RWPE2 (cell line): ENCODE measurements around the gene CPA4.
A peak's percentile ranks its signal among the peaks of the same experiment; 100 is the strongest.

Experiments
- ATAC-seq: fragments of 200-7000 bp; cut with Tn5 transposase; 3 replicates; pipeline ENCODE4 v1.9.1; 2021; ENCODE audit warnings: low read depth
- DNase-seq: peaks from one replicate; pipeline ENCODE4 v3.0.0-alpha.2; 2020; ENCODE audit warnings: low spot score
- H3K27ac ChIP-seq: fragments of 450-650 bp; 2 replicates; pipeline ENCODE4 v1.5.1; 2017; ENCODE audit warnings: mild to moderate bottlenecking; ENCODE audit not compliant: poor library complexity, severe bottlenecking
- H3K27me3 ChIP-seq: fragments of 250-450 bp; sonication (Bioruptor Pico); 2 replicates; pipeline ENCODE4 v1.5.1; 2021; ENCODE audit warnings: mild to moderate bottlenecking, moderate library complexity; ENCODE audit not compliant: insufficient read depth, poor library complexity, severe bottlenecking
- H3K36me3 ChIP-seq: fragments of 250-450 bp; sonication (Bioruptor Pico); 2 replicates; pipeline ENCODE4 v1.5.1; 2020; ENCODE audit warnings: low read depth, mild to moderate bottlenecking, moderate library complexity
- H3K4me1 ChIP-seq: fragments of 250-450 bp; sonication (Bioruptor Pico); 2 replicates; pipeline ENCODE4 v1.5.1; 2021; ENCODE audit warnings: mild to moderate bottlenecking, moderate library complexity; ENCODE audit not compliant: insufficient read depth, poor library complexity, severe bottlenecking
- H3K4me3 ChIP-seq: fragments of 250-450 bp; sonication (Bioruptor Pico); 2 replicates; pipeline ENCODE4 v1.5.1; 2021; ENCODE audit warnings: mild to moderate bottlenecking, moderate library complexity; ENCODE audit not compliant: severe bottlenecking
- H3K9me3 ChIP-seq: fragments of 250-450 bp; sonication (Bioruptor Pico); 2 replicates; pipeline ENCODE4 v1.5.1; 2021; ENCODE audit warnings: mild to moderate bottlenecking, moderate library complexity; ENCODE audit not compliant: severe bottlenecking
- CTCF ChIP-seq: fragments of 450-650 bp; IDR thresholded peaks from one replicate; pipeline ENCODE4 v1.5.1; 2017; ENCODE audit warnings: mild to moderate bottlenecking, moderate library complexity; ENCODE audit not compliant: poor library complexity, severe bottlenecking

CPA4 gene

GRCh38 chr7:130349911-130350782, 57.2 kb downstream of the CPA4 start:
- H3K4me1 ChIP-seq: peaks cover 11% of the 10 kb centered on the region

GRCh38 chr7:130350945-130351790, 58.2 kb downstream of the CPA4 start:
- ATAC-seq (no peak), DNase-seq (no peak)
- TF ChIP-seq CTCF: no peak
- Histone ChIP-seq H3K4me1 (peaks cover 20% of the 10 kb centered on the region), H3K27ac (no peak overlapping the region), H3K9me3 (no peaks in the 10 kb centered on the region), H3K27me3 (no peaks in the 10 kb centered on the region), H3K4me3 (no peak overlapping the region), H3K36me3 (no peaks in the 10 kb centered on the region)

More at GRCh38 chr7:130349911-130350782, 57.2 kb downstream of the CPA4 start:
- DNase-seq: no peak
- Histone ChIP-seq H3K27me3 (no peaks in the 10 kb centered on the region), H3K9me3 (no peaks in the 10 kb centered on the region), H3K4me3 (no peak overlapping the region), H3K36me3 (no peaks in the 10 kb centered on the region), H3K27ac (no peak overlapping the region)
- TF ChIP-seq CTCF: no peak
- ATAC-seq: peak; percentile 64; the same call in 2 of the 3 replicates

- no peaks in the 10 kb centered on the region for H3K36me3 ChIP-seq
- DNase-seq (no peak), ATAC-seq (no peak)
- H3K27me3 ChIP-seq: no peaks in the 10 kb centered on the region
- no peak for TF ChIP-seq CTCF
- no peak overlapping the region for H3K27ac ChIP-seq
- H3K4me3 ChIP-seq: no peak overlapping the region
- peaks cover 26% of the 10 kb centered on the region for H3K4me1 ChIP-seq
- H3K9me3 ChIP-seq: no peaks in the 10 kb centered on the region
Measured at GRCh38 chr7:130351791-130352090, 58.8 kb downstream of the CPA4 start.

GRCh38 chr7:130352194-130353074, 59.5 kb downstream of the CPA4 start:
- no peak for TF ChIP-seq CTCF

More at GRCh38 chr7:130352194-130353074, 59.5 kb downstream of the CPA4 start:
- Histone ChIP-seq H3K9me3 (no peaks in the 10 kb centered on the region), H3K27me3 (no peaks in the 10 kb centered on the region), H3K27ac (peak overlapping the region; percentile 51), H3K36me3 (no peaks in the 10 kb centered on the region), H3K4me1 (peaks cover 33% of the 10 kb centered on the region), H3K4me3 (no peak overlapping the region)
- ATAC-seq (no peak), DNase-seq (no peak)
